ENCODE data around the gene GPR143.

- no peak for TF ChIP-seq CTCF (IDR thresholded peaks at IDR 0.05; ENCODE audit: low read depth, low read length)
- TF ChIP-seq EZH2phosphoT487 (IDR thresholded peaks at IDR 0.05; ENCODE audit: low read depth): no peak
These were observed 67.1 kb downstream of the GPR143 start for GRCh38 chrX:9698576-9698975.
